Endothelial cell of umbilical vein (primary cell): ENCODE results near the gene NFATC1. TPM values are rescaled to one million over a fixed set of nuclear protein-coding genes. Genes with fewer than 3 reads are reported as not detected.

Experiments used
- BruUV-seq: library from RNA; stranded (reverse); fragments of 400-500 nt; replicated peaks from 2 replicates; lab custom pipeline; 2021; lab: Mats Ljungman, UMichigan
- CTCF ChIA-PET: fragments of 300-600, 350-600 bp; sonication (Branson Sonifier 250); formaldehyde crosslinking; loops from one replicate; lab custom pipeline; 2021; ENCODE audit warnings: antibody characterized with exemption, inconsistent platforms; lab: Charles Lee
- POLR2A ChIA-PET: fragments of 300-600, 350-600 bp; sonication (Branson Sonifier 250); formaldehyde crosslinking; loops from one replicate; lab custom pipeline; 2021; ENCODE audit warnings: antibody characterized with exemption, inconsistent platforms; lab: Charles Lee
- DNase-seq: peaks from one replicate; pipeline ENCODE4 v3.0.0-alpha.2; 2011; ENCODE audit warnings: low read depth, low spot score
- FAIRE-seq: peaks from 2 replicates; lab custom pipeline; 2011; peaks lifted over from hg19 to GRCh38; lab: Jason Lieb, UNC
- H2AFZ ChIP-seq: 2 replicates; pipeline ENCODE4 v1.6.0; 2012; ENCODE audit warnings: low read depth, low read length, control low read depth, inconsistent platforms
- H3K27ac ChIP-seq: 2 replicates; pipeline ENCODE4 v1.5.1; 2011; ENCODE audit warnings: low read depth, mild to moderate bottlenecking, control low read depth, low read length, moderate library complexity; ENCODE audit not compliant: insufficient read depth
- H3K27me3 ChIP-seq, 2 experiments: 2 replicates each; pipeline versions ENCODE4 v1.6.0 to v1.6.1; 2011; ENCODE audit warnings: low read length in 2 of 2, mixed read lengths in 1 of 2; ENCODE audit not compliant: control insufficient read depth in 2 of 2, insufficient read depth in 2 of 2
- H3K36me3 ChIP-seq, 2 experiments: 2 replicates in 1 of 2; 3 replicates in 1 of 2; pipeline ENCODE4 v1.5.1; 2011; ENCODE audit warnings: low read length in 2 of 2, mild to moderate bottlenecking in 1 of 2, moderate library complexity in 1 of 2; ENCODE audit not compliant: control insufficient read depth in 2 of 2, insufficient read depth in 2 of 2; ENCODE audit errors: extremely low read depth in 1 of 2
- H3K4me1 ChIP-seq: 3 replicates; pipeline ENCODE4 v1.5.1; 2011; ENCODE audit warnings: mild to moderate bottlenecking, low read length; ENCODE audit not compliant: control insufficient read depth, insufficient read depth; ENCODE audit errors: extremely low read depth
- H3K4me2 ChIP-seq: 2 replicates; pipeline ENCODE4 v1.6.1; 2011; ENCODE audit warnings: low read length, control low read depth, mixed read lengths; ENCODE audit not compliant: insufficient read depth
- H3K4me3 ChIP-seq, 3 experiments: fragments of 200-600 bp in 1 of 3; sonication (generic), shearing (Covaris generic) in 1 of 3; replicated peaks in 1 of 3; 2 replicates each; pipeline ENCODE4 v1.5.1; 2011 to 2016; ENCODE audit warnings: control low read depth in 3 of 3, low read length in 3 of 3, mild to moderate bottlenecking in 2 of 3, inconsistent platforms in 1 of 3, low read depth in 1 of 3, moderate library complexity in 1 of 3; ENCODE audit not compliant: insufficient read depth in 1 of 3
- H3K79me2 ChIP-seq: 2 replicates; pipeline ENCODE4 v1.6.0; 2012; ENCODE audit warnings: low read length, inconsistent platforms; ENCODE audit not compliant: control insufficient read depth, insufficient read depth
- H3K9ac ChIP-seq: replicated peaks from 2 replicates; pipeline ENCODE3; 2011; ENCODE audit warnings: low read length, control low read depth; ENCODE audit not compliant: insufficient read depth; ENCODE audit errors: extremely low read depth
- H3K9me1 ChIP-seq: replicated peaks from 3 replicates; pipeline ENCODE4 v1.6.0; 2011; ENCODE audit warnings: mild to moderate bottlenecking, low read length; ENCODE audit not compliant: control insufficient read depth, insufficient read depth; ENCODE audit errors: extremely low read depth
- H3K9me3 ChIP-seq: replicated peaks from 2 replicates; pipeline ENCODE4 v1.5.1; 2012; ENCODE audit warnings: low read length, inconsistent platforms; ENCODE audit not compliant: control insufficient read depth, insufficient read depth
- H4K20me1 ChIP-seq: replicated peaks from 2 replicates; pipeline ENCODE3; 2011; ENCODE audit warnings: mild to moderate bottlenecking, low read length; ENCODE audit not compliant: control insufficient read depth, insufficient read depth; ENCODE audit errors: extremely low read depth
- EZH2 ChIP-seq: IDR thresholded peaks from 2 replicates; pipeline ENCODE4 v1.6.1; 2012; ENCODE audit warnings: borderline replicate concordance, low read depth, mild to moderate bottlenecking, moderate library complexity, low read length, inconsistent platforms; ENCODE audit not compliant: severe bottlenecking
- FOS ChIP-seq: IDR thresholded peaks from 2 replicates; pipeline ENCODE4 v1.6.1; 2011; ENCODE audit warnings: mild to moderate bottlenecking, low read length, moderate library complexity, borderline replicate concordance; ENCODE audit not compliant: insufficient read depth
- GATA2 ChIP-seq: IDR thresholded peaks from 2 replicates; pipeline ENCODE4 v1.7.0; 2011; ENCODE audit warnings: low read depth, mild to moderate bottlenecking, moderate library complexity, mixed read lengths, low read length; ENCODE audit not compliant: insufficient read length, insufficient read depth
- JUN ChIP-seq: IDR thresholded peaks from 2 replicates; pipeline ENCODE4 v1.6.1; 2011; ENCODE audit warnings: borderline replicate concordance, low read depth; ENCODE audit not compliant: insufficient read length, insufficient read depth
- MYC ChIP-seq: IDR thresholded peaks from one replicate; pipeline ENCODE4 v1.6.1; 2011; ENCODE audit warnings: mild to moderate bottlenecking, low read depth, low read length
- POLR2A ChIP-seq: IDR thresholded peaks from 2 replicates; pipeline ENCODE4 v1.6.1; 2012; ENCODE audit warnings: low read depth, mild to moderate bottlenecking, control low read depth, low read length
- POLR2AphosphoS5 ChIP-seq: IDR thresholded peaks from 2 replicates; pipeline ENCODE4 v1.6.1; 2012; ENCODE audit warnings: low read depth, mild to moderate bottlenecking, control low read depth, low read length, moderate library complexity; ENCODE audit not compliant: insufficient read depth
- dilution Hi-C: fragments of 300-500 bp; cut with MboI; formaldehyde crosslinking; loops from one replicate; pipeline ENCODE4 v1.15.0; 2019; ENCODE audit warnings: low sequenced_read_pairs; ENCODE audit not compliant: extremely low pct_ligation_motif_present
- intact Hi-C: fragments of 100-400 bp; cut with micrococcal nuclease; formaldehyde crosslinking; loops from one replicate; pipeline ENCODE4 v1.10.0; 2022
- polyA plus RNA-seq, 4 experiments: library from polyadenylated mRNA; depleted of rRNA in 3 of 4; stranded (reverse) in 3 of 4; unstranded in 1 of 4; fragments of >200 nt; gene quantifications; 2 replicates each; pipeline versions ENCODE4 v1.2.1 to v1.2.3, GENCODE V29; 2011 to 2012; ENCODE audit warnings: missing spikeins in 1 of 4
- total RNA-seq: library from RNA; stranded (reverse); gene quantifications from 2 replicates; pipeline ENCODE4 v1.2.3, GENCODE V29; 2021
- TF ChIP-seq, protein P1 (sequence below): IDR thresholded peaks from 2 replicates; pipeline ENCODE4 v1.6.1; 2011; ENCODE audit not compliant: insufficient read depth, insufficient read length
- TF ChIP-seq, protein P2 (sequence below), 2 donors: IDR thresholded peaks; 1 replicate in 1 of 2; 2 replicates in 1 of 2; pipeline ENCODE4 v1.5.1; 2011; ENCODE audit warnings: low read length in 2 of 2, mild to moderate bottlenecking in 2 of 2, moderate library complexity in 2 of 2, control low read depth in 1 of 2, inconsistent platforms in 1 of 2, low read depth in 1 of 2; ENCODE audit not compliant: insufficient read depth in 1 of 2; ENCODE audit errors: extremely low read depth in 1 of 2

The NFATC1 gene
- total and polyA plus RNA-seq, 2 donors (not counting 3 experiments of a cell fraction or from before 2014, with no cell fraction given), result 11.1 to 30.0 TPM

DNA sequence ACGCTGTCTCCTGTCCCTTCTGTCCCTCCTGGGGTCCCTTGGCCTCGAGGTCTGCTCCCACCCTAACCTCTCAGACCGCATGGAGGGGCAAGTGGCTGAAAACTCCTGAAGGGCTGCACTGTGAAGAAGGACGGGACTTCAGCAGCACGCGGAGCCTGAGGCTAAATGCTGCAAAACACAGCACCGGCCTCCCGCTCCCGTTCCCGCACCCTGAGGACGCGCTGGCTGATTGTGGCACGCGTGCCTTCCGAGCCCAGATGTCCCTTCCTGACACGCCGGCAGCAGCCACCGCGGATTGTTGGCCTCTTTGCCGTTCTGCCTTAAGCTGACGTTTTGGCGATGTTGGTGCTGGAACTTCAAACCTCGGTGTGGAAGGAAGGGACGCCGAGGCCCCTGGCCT lies 158.0 kb downstream of the NFATC1 start:
- POLR2A ChIA-PET, result no interaction called here
- intact Hi-C loops (no loop called here), dilution Hi-C loops (no loop called here)
- Histone ChIP-seq H2AFZ (no peak overlapping the region), H3K4me3 (no peak overlapping the region), H3K9me3 (no peaks in the 10 kb centered on the region), H3K27ac (no peak overlapping the region), H3K4me1 (no peaks in the 10 kb centered on the region), H3K9ac (no peak overlapping the region), H3K27me3 (no peaks in the 10 kb centered on the region), H3K4me2 (no peak overlapping the region), H3K79me2 (no peaks in the 10 kb centered on the region), H3K9me1 (no peaks in the 10 kb centered on the region), H3K36me3 (no peaks in the 10 kb centered on the region), H4K20me1 (no peaks in the 10 kb centered on the region)
- FAIRE-seq, result no peak
- TF ChIP-seq GATA2 (no peak), MYC (no peak), EZH2 (no peak), POLR2A (no peak), FOS (no peak), JUN (no peak), POLR2AphosphoS5 (no peak)
- TF ChIP-seq, protein P1, sequence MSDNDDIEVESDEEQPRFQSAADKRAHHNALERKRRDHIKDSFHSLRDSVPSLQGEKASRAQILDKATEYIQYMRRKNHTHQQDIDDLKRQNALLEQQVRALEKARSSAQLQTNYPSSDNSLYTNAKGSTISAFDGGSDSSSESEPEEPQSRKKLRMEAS, result no peak
- TF ChIP-seq, protein P2, sequence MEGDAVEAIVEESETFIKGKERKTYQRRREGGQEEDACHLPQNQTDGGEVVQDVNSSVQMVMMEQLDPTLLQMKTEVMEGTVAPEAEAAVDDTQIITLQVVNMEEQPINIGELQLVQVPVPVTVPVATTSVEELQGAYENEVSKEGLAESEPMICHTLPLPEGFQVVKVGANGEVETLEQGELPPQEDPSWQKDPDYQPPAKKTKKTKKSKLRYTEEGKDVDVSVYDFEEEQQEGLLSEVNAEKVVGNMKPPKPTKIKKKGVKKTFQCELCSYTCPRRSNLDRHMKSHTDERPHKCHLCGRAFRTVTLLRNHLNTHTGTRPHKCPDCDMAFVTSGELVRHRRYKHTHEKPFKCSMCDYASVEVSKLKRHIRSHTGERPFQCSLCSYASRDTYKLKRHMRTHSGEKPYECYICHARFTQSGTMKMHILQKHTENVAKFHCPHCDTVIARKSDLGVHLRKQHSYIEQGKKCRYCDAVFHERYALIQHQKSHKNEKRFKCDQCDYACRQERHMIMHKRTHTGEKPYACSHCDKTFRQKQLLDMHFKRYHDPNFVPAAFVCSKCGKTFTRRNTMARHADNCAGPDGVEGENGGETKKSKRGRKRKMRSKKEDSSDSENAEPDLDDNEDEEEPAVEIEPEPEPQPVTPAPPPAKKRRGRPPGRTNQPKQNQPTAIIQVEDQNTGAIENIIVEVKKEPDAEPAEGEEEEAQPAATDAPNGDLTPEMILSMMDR (IDR thresholded peaks at IDR 0.05; ENCODE audit: extremely low read depth in 1 of 2, insufficient read depth in 1 of 2, low read depth in 1 of 2, low read length in 2 of 2), result no peak
- no peak for DNase-seq
- BruUV-seq, result no TSS peak
- CTCF ChIA-PET, result no interaction called here
